ENCODE measurements around the gene DUSP28. TPM values are rescaled to one million over a fixed set of nuclear protein-coding genes. Genes with fewer than 3 reads are reported as not detected.

Gene DUSP28
- total and polyA plus RNA-seq, 5 donors: 9.6 to 14.9 (median 11.1) TPM

- Histone ChIP-seq H3K4me1 (ENCODE audit: control insufficient read depth, insufficient read depth, low read length) (no peaks in the 10 kb centered on the region), H3K27me3 (ENCODE audit: control insufficient read depth, insufficient read depth) (no peaks in the 10 kb centered on the region), H3K9me3 (ENCODE audit: control insufficient read depth, low read length) (no peaks in the 10 kb centered on the region), H3K27ac (ENCODE audit: low read length) (no peak overlapping the region), H3K4me3 (ENCODE audit: low read length) (no peak overlapping the region)
- DNase-seq (peak in 2 of 3 donors; percentile 10 to 56), ATAC-seq (peak in 1 of 2 donors; percentile 3)
- intact Hi-C loops (cut with DNase I): no loop called here
- WGBS: 85% methylated on average over 19 of the region's 19 CpGs
These were observed 45.0 kb downstream of the DUSP28 start for GRCh38 chr2:240604939-240605716.

GRCh38 chr2:240605867-240606743, 45.9 kb downstream of the DUSP28 start:
- no peak overlapping the region for H3K4me3 ChIP-seq (ENCODE audit: low read length)
- ATAC-seq (no peak), DNase-seq (peak in 1 of 3 donors; percentile 19)
- 87% methylated on average over 12 of the region's 12 CpGs for WGBS
- no peaks in the 10 kb centered on the region for H3K9me3 ChIP-seq (ENCODE audit: control insufficient read depth, low read length)
- H3K27ac ChIP-seq (ENCODE audit: low read length): no peak overlapping the region
- H3K27me3 ChIP-seq (ENCODE audit: control insufficient read depth, insufficient read depth): no peaks in the 10 kb centered on the region
- H3K4me1 ChIP-seq (ENCODE audit: control insufficient read depth, insufficient read depth, low read length): no peaks in the 10 kb centered on the region
- intact Hi-C loops (cut with DNase I): no loop called here

DNA sequence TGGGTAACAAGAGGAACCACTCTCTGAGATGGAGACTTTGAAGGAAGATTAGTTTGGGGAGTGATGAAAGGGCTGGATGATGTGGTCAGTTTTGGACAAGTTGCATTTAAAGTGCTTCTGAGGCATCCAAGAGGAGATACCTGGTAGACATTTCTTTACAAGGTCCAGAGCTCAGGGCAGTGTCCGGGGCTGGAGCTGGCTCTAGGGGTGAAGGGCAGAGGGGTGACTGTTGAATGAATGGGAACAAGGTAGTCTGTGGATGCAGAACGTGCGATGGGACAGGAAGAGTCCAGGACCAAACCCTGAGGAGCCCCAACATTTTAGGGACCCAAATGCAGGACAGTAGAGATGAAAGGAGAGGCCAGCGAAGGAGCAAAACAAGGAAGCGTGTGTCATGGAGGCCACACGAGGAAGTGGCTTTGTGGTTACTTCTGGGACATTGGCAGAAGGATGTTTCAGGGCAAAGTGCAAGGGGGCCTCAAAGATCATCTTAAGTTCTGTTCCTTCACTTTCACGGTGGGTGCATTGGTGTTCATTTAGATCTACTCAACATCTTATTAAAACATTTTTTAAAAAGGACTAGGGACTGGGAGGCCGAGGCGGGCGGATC, 51.5 kb downstream of the DUSP28 start:
- intact Hi-C loops (cut with DNase I): no loop called here
- WGBS: 88% methylated on average over 10 of the region's 10 CpGs
- H3K9me3 ChIP-seq (ENCODE audit: control insufficient read depth, low read length): no peaks in the 10 kb centered on the region
- no peak for ATAC-seq
- H3K27me3 ChIP-seq (ENCODE audit: control insufficient read depth, insufficient read depth): no peaks in the 10 kb centered on the region
- no peak overlapping the region for H3K27ac ChIP-seq (ENCODE audit: low read length)
- H3K4me3 ChIP-seq (ENCODE audit: low read length): no peak overlapping the region
- DNase-seq: peak in 1 of 3 donors; percentile 39
- no peaks in the 10 kb centered on the region for H3K4me1 ChIP-seq (ENCODE audit: control insufficient read depth, insufficient read depth, low read length)

Other genes starting within 250 kb of the DUSP28 start
- gene GPC1, start 124.7 kb upstream of the DUSP28 start, total RNA-seq: 100 to 1,000 TPM in 2 of 4 donors, 10 to 100 TPM in 2; 75.8 to 107 (median 94.8) TPM
- gene GPC1, start 124.7 kb upstream of the DUSP28 start, polyA plus RNA-seq: 118 TPM
- 1 to 10 TPM; 7.3 to 8.0 (median 7.6) TPM for gene ANKMY1, start 2.4 kb upstream of the DUSP28 start, total RNA-seq
- 3.5 TPM for gene ANKMY1, start 2.4 kb upstream of the DUSP28 start, polyA plus RNA-seq
- gene RNPEPL1, start 8.1 kb downstream of the DUSP28 start, total RNA-seq: 10 to 100 TPM; 40.4 to 61.6 (median 58.0) TPM
- gene RNPEPL1, start 8.1 kb downstream of the DUSP28 start, polyA plus RNA-seq: 108 TPM
- gene CAPN10, start 26.4 kb downstream of the DUSP28 start, total RNA-seq: 10 to 100 TPM; 21.2 to 44.3 (median 36.2) TPM
- gene CAPN10, start 26.4 kb downstream of the DUSP28 start, polyA plus RNA-seq: 40.1 TPM
- 1 to 10 TPM in 2 of 4 donors, under 1 TPM in 2; 0.53 to 1.4 (median 1.0) TPM for gene GPR35, start 65.1 kb downstream of the DUSP28 start, total RNA-seq
- 0.84 TPM for gene GPR35, start 65.1 kb downstream of the DUSP28 start, polyA plus RNA-seq
- not detected for gene AQP12B, start 122.5 kb downstream of the DUSP28 start, total RNA-seq
- not detected for gene AQP12B, start 122.5 kb downstream of the DUSP28 start, polyA plus RNA-seq
- gene AQP12A, start 131.5 kb downstream of the DUSP28 start, total RNA-seq: not detected
- gene AQP12A, start 131.5 kb downstream of the DUSP28 start, polyA plus RNA-seq: not detected